ENCODE data around the gene PRR22.

PRR22 gene

GRCh38 chr19:5814123-5814851, 29.7 kb upstream of the PRR22 start:
- DNase-seq (ENCODE audit: low read depth), result no peak

- no peak for DNase-seq (ENCODE audit: low read depth)
These were observed 26.6 kb upstream of the PRR22 start for GRCh38 chr19:5811117-5811516.

- no peak for DNase-seq (ENCODE audit: low read depth)
These were observed 24.9 kb upstream of the PRR22 start for GRCh38 chr19:5809469-5809868.

- no peak for DNase-seq (ENCODE audit: low read depth)
These were observed 24.5 kb upstream of the PRR22 start for GRCh38 chr19:5809053-5809452.

GRCh38 chr19:5808120-5808816, 23.7 kb upstream of the PRR22 start:
- no peak for DNase-seq (ENCODE audit: low read depth)

- DNase-seq (ENCODE audit: low read depth), result no peak
These were observed 22.4 kb upstream of the PRR22 start for GRCh38 chr19:5806905-5807304.

GRCh38 chr19:5806133-5806489, 21.6 kb upstream of the PRR22 start:
- DNase-seq (ENCODE audit: low read depth), result no peak

- DNase-seq (ENCODE audit: low read depth), result peak; percentile 67
These were observed 21.1 kb upstream of the PRR22 start for GRCh38 chr19:5805462-5806132.

- no peak for DNase-seq (ENCODE audit: low read depth)
These were observed 20.2 kb upstream of the PRR22 start, which contains the start of gene NRTN for GRCh38 chr19:5804516-5805461. TSS of gene NRTN (plus strand) at chr19:5805067. CDS start at chr19:5824166, 19,099 bp downstream.

- peak; percentile 90 for DNase-seq (ENCODE audit: low read depth)
These were observed 19.4 kb upstream of the PRR22 start for GRCh38 chr19:5803752-5804515.

GRCh38 chr19:5803441-5803751, 18.9 kb upstream of the PRR22 start:
- DNase-seq (ENCODE audit: low read depth), result no peak

- peak; percentile 56 for DNase-seq (ENCODE audit: low read depth)
These were observed 17.5 kb upstream of the PRR22 start for GRCh38 chr19:5801796-5802619.

GRCh38 chr19:5800361-5801270, 16.1 kb upstream of the PRR22 start:
- DNase-seq (ENCODE audit: low read depth), result no peak

- DNase-seq (ENCODE audit: low read depth), result no peak
These were observed 15.0 kb upstream of the PRR22 start for GRCh38 chr19:5799247-5800241.

GRCh38 chr19:5798244-5798643, 13.7 kb upstream of the PRR22 start:
- no peak for DNase-seq (ENCODE audit: low read depth)

GRCh38 chr19:5795382-5795919, 10.9 kb upstream of the PRR22 start:
- no peak for DNase-seq (ENCODE audit: low read depth)

GRCh38 chr19:5793188-5793587, 8.6 kb upstream of the PRR22 start:
- DNase-seq (ENCODE audit: low read depth), result no peak

- DNase-seq (ENCODE audit: low read depth), result no peak
These were observed 7.7 kb upstream of the PRR22 start for GRCh38 chr19:5792224-5792623.
